GM19455 (cell line): ENCODE data around the gene CTTNBP2.
"Not testable (repeated sequence)": the region's sequence is repeated elsewhere in the genome, so short reads cannot be mapped to it uniquely, and the experiment has no call there.

ENCODE experiments used
- ATAC-seq: cut with Tn5 transposase; IDR thresholded peaks from one replicate; pipeline ENCODE4 v1.9.1; 2021; ENCODE audit not compliant: unreplicated experiment

CTTNBP2 gene

GRCh38 chr7:117750612-117751563 is 122.4 kb downstream of the CTTNBP2 start:
- ATAC-seq = no peak

- ATAC-seq = no peak
Observed at GRCh38 chr7:117741962-117742361, 131.3 kb downstream of the CTTNBP2 start.

GRCh38 chr7:117739085-117739484 is 134.2 kb downstream of the CTTNBP2 start:
- ATAC-seq = no peak

- no peak for ATAC-seq
Observed at GRCh38 chr7:117737926-117738325, 135.3 kb downstream of the CTTNBP2 start.

- peak; percentile 85 for ATAC-seq
Observed at GRCh38 chr7:117731455-117731854, 141.8 kb downstream of the CTTNBP2 start.

- no peak for ATAC-seq
Observed at GRCh38 chr7:117730390-117730789, 142.9 kb downstream of the CTTNBP2 start.

GRCh38 chr7:117728890-117729624 is 144.2 kb downstream of the CTTNBP2 start:
- no peak for ATAC-seq

GRCh38 chr7:117724898-117725297 is 148.3 kb downstream of the CTTNBP2 start:
- no peak for ATAC-seq

GRCh38 chr7:117719377-117719776 is 153.9 kb downstream of the CTTNBP2 start:
- ATAC-seq = no peak

GRCh38 chr7:117718116-117718835 is 155.0 kb downstream of the CTTNBP2 start:
- no peak for ATAC-seq

- no peak for ATAC-seq
Observed at GRCh38 chr7:117717357-117717756, 155.9 kb downstream of the CTTNBP2 start.

- no peak for ATAC-seq
Observed at GRCh38 chr7:117716707-117717299, 156.4 kb downstream of the CTTNBP2 start.

- ATAC-seq = peak; percentile 63
Observed at GRCh38 chr7:117715784-117716445, 157.3 kb downstream of the CTTNBP2 start.

- ATAC-seq = no peak
Observed at GRCh38 chr7:117711556-117711955, 161.7 kb downstream of the CTTNBP2 start.

GRCh38 chr7:117708173-117708572 is 165.1 kb downstream of the CTTNBP2 start:
- not testable (repeated sequence) for ATAC-seq

- ATAC-seq = no peak
Observed at GRCh38 chr7:117707080-117707479, 166.2 kb downstream of the CTTNBP2 start.

- ATAC-seq = no peak
Observed at GRCh38 chr7:117706210-117706609, 167.0 kb downstream of the CTTNBP2 start.

- ATAC-seq = no peak
Observed at GRCh38 chr7:117705630-117706029, 167.6 kb downstream of the CTTNBP2 start.

- no peak for ATAC-seq
Observed at GRCh38 chr7:117704063-117704462, 169.2 kb downstream of the CTTNBP2 start.

GRCh38 chr7:117698018-117698417 is 175.2 kb downstream of the CTTNBP2 start:
- no peak for ATAC-seq
